GM18519 (cell line): ENCODE data around the gene DNMT3A.

Source experiments
- ATAC-seq: cut with Tn5 transposase; IDR thresholded peaks from one replicate; pipeline ENCODE4 v1.9.1; 2021; ENCODE audit warnings: mild to moderate bottlenecking, moderate library complexity; ENCODE audit not compliant: unreplicated experiment, low FRiP score

The DNMT3A gene

DNA sequence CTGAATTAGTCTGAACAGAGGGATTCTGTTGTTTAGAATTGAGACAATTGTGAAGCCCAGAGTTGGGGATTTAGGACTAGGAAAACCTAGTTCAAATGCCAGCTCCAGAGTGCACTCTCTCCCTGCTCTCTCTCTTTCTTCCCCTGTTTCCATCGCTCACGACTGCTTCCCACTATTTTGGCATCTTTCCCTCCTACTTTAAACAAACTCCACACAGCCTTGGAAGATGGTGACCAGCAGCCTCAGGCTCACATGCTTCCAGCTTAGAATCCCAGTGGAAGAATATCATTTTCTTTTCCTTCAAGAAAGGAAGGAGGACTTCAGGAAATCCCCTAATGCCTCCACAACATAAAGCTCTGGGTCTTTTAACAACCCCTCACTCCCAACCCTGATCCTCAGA lies 6.1 kb upstream of the DNMT3A start:
- ATAC-seq, result no peak

DNA sequence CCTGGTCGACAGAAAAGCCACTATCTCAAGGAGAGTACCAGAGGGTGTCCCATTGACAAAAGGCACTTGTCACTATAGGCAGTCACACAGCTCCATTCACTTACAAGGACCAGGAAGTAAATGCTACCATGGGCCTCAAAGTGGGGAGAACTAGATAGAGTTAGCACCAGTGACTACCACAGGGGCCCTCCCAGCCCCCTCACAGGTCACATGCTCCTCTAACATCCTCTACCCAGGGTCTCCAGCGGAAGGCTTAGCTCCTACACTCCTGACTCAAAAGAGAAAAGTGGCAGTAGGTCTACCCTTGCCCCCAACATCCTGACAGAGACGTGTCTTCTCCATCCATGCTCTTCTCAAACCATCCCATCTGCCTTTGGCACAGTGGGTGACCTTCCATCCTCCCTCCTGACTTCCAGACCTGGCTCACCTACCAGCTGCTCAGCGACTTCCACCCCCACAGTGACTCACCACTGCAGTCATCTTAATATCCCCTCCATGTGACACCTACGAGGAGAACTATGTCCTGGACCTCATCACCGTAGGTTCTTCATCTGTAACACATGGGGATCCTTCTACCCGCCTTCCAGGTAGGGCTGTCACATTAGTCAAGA lies 5.6 kb upstream of the DNMT3A start:
- ATAC-seq, result no peak

DNA sequence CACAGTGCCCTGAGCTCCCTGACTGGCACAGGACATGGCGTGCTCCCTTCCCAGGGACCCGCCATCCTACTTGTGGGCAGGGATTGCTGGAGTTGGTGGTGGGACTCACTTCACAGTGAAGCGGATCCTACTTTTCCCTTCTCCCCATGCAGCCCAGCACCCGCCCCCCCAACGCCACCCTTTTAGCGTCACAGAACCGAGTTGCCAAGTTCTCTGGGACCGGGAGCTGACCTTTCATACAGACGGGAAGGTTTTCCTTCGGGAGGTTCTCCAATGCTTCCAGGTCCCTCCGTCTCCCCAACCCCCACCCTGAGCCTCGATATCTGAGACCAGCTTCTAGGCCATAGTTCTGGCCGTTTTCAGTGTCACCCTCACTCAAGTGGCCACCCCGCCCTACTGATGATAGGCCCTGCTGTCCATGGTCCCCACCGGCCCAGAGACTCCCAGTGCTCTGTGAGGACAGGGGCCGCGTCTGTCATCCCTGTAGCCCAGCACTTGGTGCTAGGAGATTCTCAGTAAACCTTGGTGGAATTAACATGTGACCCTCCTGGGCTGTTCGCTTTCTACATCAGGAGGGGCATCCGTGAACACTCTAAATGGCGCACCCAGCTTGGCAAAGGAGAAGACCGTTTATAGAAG lies 1.6 kb upstream of the DNMT3A start:
- ATAC-seq, result no peak

DNA sequence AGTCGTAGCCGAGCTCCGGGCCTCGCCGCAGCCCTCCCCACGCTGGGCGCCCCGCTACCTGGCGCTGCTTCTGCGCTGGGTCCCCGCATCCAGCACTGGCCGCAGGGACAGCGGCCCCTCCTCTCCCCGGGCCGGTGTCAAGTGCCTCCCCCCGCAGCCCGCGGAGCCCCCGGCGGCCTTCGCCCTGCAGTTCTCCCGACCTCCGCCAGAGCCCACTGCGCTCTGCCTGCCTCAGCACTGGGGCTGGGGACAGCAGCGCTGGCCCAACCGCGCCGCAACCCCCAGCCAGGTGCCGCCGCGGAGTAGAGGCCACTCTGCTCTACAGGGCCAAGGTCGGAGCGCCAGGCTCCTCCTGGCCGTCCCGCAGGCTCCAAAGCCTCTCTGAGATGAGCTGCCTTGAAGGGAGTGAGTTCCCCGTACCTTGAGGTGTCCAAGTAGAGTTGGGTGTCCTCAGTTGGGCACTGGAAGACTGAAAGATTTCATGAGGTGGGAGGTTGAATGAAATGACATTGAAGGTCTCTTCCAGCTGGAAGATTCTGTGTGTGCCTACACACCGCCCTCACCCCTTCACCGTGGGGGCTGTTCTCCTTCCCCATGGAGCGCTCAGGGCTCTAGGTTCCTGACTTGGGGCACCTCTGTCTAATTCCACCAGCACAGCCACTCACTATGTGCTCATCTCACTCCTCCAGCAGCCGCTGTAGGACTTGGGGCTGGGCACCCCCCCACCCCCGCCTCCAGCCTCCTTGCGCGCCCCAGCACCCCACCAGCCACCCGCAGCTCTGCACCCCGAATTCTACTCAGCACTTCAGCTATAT lies 854 bp upstream of the DNMT3A start:
- peak; percentile 53 for ATAC-seq

DNA sequence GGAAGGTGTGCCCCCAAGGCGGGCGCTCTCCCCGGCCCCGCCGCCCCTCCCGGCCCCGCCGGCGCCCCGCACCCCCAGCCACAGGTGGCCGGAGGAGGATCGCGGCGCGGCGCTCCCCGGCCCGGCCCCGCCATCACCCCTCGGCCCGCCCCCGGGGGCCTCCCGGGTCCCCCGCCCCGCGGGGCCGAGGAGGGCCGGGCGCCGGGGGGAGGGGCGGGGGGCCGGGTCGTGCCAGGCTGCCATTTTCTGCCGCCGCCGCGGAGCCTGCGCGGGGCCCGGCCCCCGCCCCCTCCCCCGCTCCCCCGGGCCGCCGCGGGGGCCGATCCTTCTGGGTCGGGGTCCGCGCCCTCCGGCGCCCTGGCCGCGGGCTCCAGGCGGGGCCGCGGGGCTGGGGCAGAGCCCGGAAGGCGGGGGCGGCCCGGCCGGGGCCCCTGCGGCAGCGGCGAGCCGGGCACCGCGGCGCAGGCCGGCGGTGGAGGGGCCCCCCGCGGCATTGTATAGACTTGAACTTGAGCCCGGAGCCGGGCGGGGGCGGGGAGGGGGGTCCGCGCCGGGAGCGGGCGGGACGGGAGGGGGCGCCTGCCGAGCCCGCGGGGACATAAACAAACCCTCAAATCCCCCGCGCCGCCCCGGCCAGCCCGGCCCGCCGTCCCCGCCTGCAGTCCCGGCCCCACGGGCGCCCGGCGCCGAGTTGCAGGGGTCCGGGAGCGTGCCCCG lies 556 bp downstream of the DNMT3A start:
- ATAC-seq, result no peak

DNA sequence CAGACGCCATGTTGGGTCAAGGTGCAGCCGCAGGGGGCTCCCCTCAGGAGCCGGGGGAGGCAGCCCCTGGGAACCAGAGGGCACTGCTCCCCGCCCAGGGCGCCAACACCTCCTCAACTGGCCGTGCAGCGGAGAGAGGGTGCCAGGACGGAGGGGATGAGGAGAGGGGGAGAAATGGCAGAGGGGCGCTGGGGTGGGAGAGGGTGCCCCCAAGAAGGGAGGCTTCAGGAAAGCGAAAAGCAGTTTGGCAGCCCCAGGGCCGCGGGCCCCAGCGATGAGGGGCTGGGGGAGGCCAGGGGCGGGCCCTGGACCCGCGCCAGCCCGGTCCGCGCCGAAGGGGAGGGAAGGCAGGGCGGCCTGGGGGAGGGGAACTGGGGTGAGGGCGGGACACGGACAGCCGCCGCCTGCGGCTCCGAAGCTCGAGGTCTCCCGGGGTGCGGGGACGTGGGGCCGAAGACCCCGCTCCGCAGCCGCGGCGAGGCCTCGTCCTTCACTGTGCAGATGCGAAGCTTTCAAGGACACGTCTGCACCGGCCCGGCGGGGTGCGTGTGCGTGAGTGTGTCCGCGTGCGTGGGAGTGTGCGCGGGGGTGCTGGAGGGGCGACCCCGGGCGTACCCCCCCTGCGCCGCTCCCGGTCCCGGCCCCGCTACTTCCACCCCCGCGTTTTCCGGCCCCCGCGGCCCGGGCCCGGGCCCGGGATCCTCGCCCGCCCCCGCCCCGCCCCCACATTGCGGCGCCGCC lies 1.4 kb downstream of the DNMT3A start:
- no peak for ATAC-seq

DNA sequence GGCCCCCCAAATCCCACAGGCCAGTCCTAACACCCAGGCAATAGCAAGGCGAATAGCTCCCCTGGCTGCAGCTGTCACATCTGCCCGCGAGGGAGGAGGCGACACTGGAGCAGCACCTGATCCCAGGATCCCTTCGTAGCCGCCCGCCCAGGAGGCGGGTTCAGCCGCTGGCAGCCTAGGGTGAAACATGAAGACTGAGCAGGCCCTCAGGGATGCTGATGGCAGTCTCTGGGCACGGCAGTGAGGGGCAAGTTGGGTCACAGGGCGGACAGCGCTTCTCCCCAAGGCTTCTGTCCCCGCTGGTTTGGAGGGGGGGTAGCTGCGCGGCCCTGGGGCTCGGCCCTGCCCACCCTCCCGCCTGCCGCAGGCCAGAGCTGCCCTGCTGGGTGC lies 1.9 kb downstream of the DNMT3A start:
- no peak for ATAC-seq

DNA sequence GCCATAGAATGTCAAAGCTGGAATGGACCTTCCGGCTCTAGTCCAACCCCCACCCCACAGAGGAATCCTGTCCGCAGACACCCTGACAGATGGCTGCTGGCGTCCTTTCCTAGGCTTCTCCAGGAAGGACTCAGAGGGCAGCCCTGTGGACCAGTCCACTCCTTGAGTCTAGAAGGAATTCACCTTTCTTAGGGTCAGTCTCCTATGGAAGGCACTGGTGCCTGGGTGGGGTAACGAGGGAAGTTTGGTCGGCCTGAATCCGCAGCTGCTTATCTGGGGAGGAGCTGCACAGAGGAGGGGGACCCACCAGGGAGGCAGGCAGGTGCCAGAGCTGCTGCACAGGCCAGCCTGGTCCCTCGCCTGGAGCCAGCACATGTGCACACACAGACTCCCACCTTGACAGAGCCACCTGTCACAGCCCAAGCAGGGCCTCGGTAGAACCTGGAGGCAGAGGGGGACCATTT lies 2.5 kb downstream of the DNMT3A start:
- ATAC-seq, result no peak

DNA sequence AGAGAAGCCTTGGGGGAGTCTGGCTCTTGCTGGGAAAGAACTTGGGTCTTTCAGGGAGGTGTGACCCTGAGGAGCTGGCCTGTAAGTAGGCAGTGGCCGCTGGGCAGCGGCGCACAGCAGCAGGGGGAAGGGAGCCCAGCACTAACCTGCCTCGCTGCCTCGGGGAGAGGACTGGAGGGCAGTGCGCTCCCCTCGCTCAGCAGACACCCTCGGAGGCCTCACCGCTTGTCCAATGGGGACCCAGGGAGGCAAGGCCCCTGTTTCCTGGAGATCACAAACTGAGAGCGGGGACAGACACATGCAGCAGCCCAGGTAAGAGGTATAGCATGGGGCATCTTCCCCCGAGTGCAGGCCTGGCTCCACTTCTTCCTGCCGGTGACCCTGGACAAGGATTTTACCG lies 3.3 kb downstream of the DNMT3A start:
- no peak for ATAC-seq

DNA sequence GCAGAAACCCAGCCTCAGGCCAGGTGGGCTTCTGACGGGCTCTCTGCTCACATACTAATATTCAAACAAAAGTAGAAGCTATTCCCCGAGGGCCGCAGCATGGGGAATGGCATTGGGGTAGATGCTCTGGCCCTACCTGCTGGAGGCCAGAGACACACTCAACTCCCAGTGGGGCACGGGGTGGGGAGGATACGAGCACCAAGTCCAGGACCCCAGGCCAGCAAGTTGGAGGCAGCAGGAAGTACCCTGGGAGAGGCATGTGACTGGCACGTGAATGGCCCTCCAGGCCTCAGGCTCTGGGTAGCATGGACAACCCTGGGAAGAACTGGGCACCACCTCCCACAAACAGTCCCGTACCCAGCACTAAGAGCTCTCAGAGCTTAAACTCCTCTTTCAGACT lies 3.8 kb downstream of the DNMT3A start:
- no peak for ATAC-seq

DNA sequence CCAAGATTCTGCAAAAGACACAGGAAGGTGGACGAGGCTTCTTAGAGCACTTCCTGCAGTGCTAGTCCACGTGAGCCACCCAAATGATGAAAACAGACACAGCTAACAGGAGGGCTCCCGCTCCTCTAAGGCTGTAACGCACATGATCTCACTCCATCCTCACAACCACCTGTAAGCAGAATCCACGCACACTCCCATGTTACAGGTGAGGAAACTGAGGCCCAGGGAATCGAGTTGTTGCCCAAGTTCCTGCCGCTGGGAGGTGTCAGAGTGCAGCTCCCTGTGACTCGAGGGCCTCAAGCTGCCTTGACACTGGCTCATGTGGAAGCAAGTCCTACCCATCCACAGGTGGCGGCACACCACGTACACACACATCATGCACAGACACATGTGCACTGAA lies 4.4 kb downstream of the DNMT3A start:
- ATAC-seq, result no peak

DNA sequence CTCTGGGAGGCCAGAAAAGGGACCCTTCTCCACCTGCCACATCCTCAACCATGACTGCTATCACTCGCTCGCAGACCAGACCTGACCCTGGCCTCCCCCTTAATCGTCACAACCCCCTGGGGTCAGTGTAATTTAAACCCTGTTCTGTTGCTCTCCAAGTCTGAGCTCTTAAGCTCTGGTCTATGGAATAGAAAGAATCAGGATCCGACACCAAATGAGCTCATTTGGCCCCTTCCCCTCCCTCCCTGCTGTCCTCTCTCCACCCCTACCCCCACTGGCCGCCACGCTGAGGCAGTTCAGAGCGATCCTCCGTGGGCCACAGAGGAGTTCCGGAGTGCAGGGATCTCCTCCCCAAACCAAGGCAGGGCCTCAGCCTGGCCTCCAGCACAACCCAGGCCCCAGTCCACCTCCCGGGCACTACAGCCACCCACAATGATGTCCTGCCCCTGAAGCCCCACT lies 5.3 kb downstream of the DNMT3A start:
- no peak for ATAC-seq

DNA sequence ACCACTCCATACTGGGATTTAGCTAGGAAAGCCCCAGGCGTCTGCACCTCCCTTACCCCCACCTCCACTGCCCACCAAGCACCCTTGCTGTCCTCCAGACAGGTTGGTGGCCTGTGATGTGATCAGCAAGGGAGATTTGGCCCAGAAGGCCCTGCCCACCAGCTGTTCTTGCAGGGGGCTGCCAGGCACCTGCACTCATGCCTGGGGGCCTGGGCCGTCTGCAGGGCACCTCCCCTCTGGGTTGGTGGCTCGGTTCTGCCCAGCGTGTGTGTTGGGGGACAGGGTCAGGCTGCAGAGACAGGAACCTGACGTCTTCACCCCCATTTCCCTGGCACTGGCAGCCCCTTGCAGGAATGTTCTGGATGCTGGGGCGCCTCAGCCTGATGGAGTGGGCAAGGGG lies 5.8 kb downstream of the DNMT3A start:
- no peak for ATAC-seq

DNA sequence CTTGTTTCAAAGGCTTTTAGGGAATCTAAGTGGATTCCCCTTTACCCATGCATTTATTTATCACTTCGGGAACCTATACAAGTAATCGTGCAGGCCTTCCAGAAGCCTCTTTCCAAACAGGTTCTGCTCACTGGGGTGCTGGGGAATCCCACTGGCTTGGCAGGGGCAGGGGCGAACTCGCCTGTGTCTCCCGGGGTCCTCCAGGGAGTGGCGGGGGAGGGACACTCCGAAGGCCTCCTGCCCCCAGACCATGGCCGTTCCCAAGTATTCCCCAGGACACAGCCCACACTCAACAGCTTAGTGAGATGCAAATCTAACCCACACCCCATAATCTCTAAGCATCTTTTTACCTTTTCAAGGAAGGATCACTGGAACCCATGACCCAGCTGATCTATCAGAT lies 6.5 kb downstream of the DNMT3A start:
- ATAC-seq, result no peak

DNA sequence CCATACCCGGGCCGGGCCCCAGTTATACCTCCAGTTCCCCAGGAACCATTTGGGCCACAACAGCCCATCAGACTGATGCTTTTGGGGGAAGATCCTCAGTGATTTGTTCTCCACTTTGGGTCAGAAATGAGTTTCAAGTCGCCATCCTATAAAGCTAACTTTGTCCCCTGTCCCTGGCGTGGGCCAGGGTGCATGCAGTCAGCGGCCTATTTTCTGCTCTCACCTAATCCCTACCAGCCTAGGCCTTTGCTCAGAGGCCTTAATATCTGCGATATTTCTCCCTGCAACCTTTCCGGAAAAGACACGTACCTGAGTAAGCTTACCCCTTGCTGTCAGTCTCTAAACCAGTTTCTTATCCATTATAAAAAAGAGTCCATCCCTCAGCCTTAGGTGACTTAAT lies 7.2 kb downstream of the DNMT3A start:
- no peak for ATAC-seq

DNA sequence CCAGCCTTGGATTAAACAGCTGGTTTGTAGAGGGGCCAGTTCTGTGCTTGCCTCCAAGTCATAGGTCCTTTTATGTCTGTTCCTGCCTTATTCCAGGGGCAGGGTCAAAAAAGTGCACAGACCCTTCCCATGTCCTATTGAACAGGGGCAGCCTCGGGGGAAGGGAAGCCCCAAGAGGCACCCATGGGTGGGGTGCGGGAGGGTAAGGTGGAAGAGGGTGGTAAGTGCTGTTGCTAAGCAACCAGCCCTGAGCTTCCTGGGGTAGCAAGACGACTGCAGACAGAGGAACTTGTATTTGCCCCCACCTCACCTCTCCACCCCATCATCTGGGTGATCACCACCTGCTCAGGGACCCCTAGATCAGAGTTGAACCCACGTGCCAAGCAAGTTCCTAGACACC lies 7.7 kb downstream of the DNMT3A start:
- no peak for ATAC-seq

DNA sequence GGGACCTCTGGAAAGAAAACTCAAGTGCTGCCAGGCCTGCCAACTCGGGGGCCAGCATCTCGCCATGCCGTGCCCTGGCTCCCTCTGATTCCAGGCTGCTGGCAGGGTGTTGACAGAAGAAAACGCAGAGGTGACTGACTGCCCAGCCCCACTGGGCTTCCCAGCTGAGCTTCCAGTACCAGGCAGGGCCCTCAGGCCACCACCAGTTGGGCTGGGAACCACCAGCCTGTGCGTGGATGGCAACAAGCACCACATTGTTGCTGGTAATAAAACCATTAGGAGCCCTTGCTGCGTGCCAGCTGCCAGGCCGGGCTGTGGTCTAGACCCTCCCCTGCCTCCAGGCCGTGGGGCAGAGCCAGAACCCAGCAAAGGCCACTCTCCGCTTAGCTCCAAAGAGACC lies 9.2 kb downstream of the DNMT3A start:
- ATAC-seq, result no peak

DNA sequence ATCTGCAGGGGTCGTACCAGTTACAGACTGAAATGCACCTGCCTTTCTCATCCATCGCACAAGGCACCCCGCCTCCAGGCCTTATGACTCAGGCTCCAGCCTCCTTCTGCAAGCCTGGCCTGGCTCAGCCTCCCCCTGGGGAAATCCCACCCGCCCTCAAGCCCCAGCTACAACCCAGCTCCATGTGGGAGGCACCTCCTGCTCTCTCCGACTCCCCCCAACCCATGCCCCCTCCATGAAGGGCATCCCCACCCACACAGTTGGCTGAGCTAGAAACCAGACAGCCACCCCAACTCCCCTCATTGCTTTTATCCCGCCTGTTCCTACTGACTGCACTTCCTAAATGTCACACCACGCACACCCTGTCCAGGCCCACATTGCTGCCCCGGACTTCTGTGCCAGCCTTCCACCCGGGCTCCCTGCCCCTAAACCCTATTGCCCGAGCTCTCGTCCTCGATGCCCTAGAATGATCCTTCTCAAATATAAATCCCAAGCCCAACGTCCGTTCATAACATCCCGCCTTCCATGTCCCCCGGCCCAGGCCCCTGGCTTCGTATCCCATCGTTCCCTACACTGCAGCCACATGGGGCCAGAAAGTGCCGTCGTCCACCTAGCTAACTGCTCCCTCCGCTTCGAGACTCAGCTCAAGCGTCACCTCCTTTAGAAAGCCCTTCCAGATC lies 9.9 kb downstream of the DNMT3A start:
- ATAC-seq, result no peak

DNA sequence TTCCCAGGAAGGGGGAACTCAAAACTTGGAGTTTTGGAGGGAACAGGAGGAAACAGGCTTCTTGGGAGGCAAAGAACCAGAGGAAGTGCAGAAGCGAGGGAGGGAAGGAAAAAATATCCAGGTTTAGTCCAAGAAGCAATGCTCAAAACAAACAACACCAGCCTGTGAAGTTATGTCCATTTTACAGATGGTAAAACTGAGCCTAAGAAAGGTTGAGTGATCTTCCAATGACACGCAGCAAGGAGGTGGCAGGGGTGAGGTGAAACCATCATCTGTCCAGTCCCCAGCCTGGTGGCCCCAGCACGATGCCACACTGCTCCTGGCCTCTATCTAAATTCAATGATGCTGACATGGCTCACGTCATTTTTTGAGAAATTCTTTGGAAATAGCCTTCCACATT lies 10.8 kb downstream of the DNMT3A start:
- ATAC-seq, result no peak

DNA sequence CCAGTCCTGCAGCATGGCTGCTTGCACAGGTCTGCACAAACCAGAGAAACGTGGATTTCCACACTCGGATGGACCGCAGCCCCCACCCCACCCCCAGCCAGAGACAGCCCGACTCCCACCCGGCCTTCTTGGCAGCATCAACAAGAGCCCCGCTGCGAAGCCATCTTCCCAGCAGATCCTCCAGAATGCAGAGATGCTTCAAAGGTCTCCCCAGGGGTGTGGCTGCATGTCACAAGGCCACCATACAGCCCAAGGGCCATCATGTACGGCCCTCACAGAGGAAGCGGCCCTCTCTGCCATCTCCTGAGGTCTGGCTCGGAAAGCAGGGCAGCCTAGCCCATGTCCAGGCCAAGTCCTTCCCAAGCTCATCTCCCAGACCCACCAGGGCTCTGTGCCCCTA lies 11.5 kb downstream of the DNMT3A start:
- no peak for ATAC-seq
